ENCODE data around the gene BRI3.
A peak's percentile ranks its signal among the peaks of the same experiment; 100 is the strongest.

Gene BRI3

GRCh38 chr7:98280791-98281756 is at the start of gene BRI3:
Gene BRI3, plus strand, starts transcription at chr7:98281686. Its CDS starts 110 bp downstream, at chr7:98281796.
- peak; percentile 78 to 89 for DNase-seq (ENCODE audit: low read depth in 2 of 2)

- DNase-seq (ENCODE audit: low read depth in 2 of 2): no peak
Measured at GRCh38 chr7:98232263-98232585, 49.3 kb upstream of the BRI3 start.

GRCh38 chr7:98232799-98233198 is 48.7 kb upstream of the BRI3 start:
- DNase-seq (ENCODE audit: low read depth in 2 of 2): no peak

GRCh38 chr7:98233219-98234070 is 48.0 kb upstream of the BRI3 start:
- no peak for DNase-seq (ENCODE audit: low read depth in 2 of 2)

- no peak for DNase-seq (ENCODE audit: low read depth in 2 of 2)
Measured at GRCh38 chr7:98234429-98235147, 46.9 kb upstream of the BRI3 start.

GRCh38 chr7:98235901-98236300 is 45.6 kb upstream of the BRI3 start:
- no peak for DNase-seq (ENCODE audit: low read depth in 2 of 2)

- no peak for DNase-seq (ENCODE audit: low read depth in 2 of 2)
Measured at GRCh38 chr7:98236355-98237185, 44.9 kb upstream of the BRI3 start.

GRCh38 chr7:98238076-98238475 is 43.4 kb upstream of the BRI3 start:
- no peak for DNase-seq (ENCODE audit: low read depth in 2 of 2)

GRCh38 chr7:98238976-98239375 is 42.5 kb upstream of the BRI3 start:
- DNase-seq (ENCODE audit: low read depth in 2 of 2): no peak

GRCh38 chr7:98240961-98241673 is 40.4 kb upstream of the BRI3 start:
- DNase-seq (ENCODE audit: low read depth in 2 of 2): no peak

- DNase-seq (ENCODE audit: low read depth in 2 of 2): no peak
Measured at GRCh38 chr7:98241674-98242241, 39.7 kb upstream of the BRI3 start.

GRCh38 chr7:98242342-98242741 is 39.1 kb upstream of the BRI3 start:
- DNase-seq (ENCODE audit: low read depth in 2 of 2): no peak

GRCh38 chr7:98242934-98243333 is 38.6 kb upstream of the BRI3 start:
- no peak for DNase-seq (ENCODE audit: low read depth in 2 of 2)

GRCh38 chr7:98244871-98245270 is 36.6 kb upstream of the BRI3 start:
- no peak for DNase-seq (ENCODE audit: low read depth in 2 of 2)

- no peak for DNase-seq (ENCODE audit: low read depth in 2 of 2)
Measured at GRCh38 chr7:98248156-98248555, 33.3 kb upstream of the BRI3 start.

GRCh38 chr7:98249106-98249505 is 32.4 kb upstream of the BRI3 start:
- DNase-seq (ENCODE audit: low read depth in 2 of 2): no peak

GRCh38 chr7:98250789-98251188 is 30.7 kb upstream of the BRI3 start:
- DNase-seq (ENCODE audit: low read depth in 2 of 2): peak; percentile 21 to 32

- peak in 1 of 2 donors; percentile 4 for DNase-seq (ENCODE audit: low read depth in 2 of 2)
Measured at GRCh38 chr7:98251231-98251600, 30.3 kb upstream of the BRI3 start.

GRCh38 chr7:98251601-98252424 is 29.7 kb upstream of the BRI3 start, which contains the start of gene TECPR1:
Gene TECPR1, minus strand, starts transcription at chr7:98252232. Its CDS starts 6,086 bp downstream, at chr7:98246146.
- peak; percentile 77 to 85 for DNase-seq (ENCODE audit: low read depth in 2 of 2)

All from stimulated activated CD4-positive, alpha-beta T cell treated with anti-CD3 and anti-CD28 coated beads, Interleukin-15, amount 100 ng/mL, for 48 hours (primary cell).